Erythroblast (primary cell): Measurements from ENCODE around the gene ZNF660.

Experiments used
- GATA1 ChIP-seq: IDR thresholded peaks from 2 replicates; pipeline ENCODE4 v1.6.1; 2011; ENCODE audit warnings: low read depth, mild to moderate bottlenecking, control low read depth, low read length, moderate library complexity
- POLR2A ChIP-seq: IDR thresholded peaks from 2 replicates; pipeline ENCODE4 v1.6.1; 2011; ENCODE audit warnings: mild to moderate bottlenecking, low read length

- TF ChIP-seq POLR2A, result no peak
- no peak for TF ChIP-seq GATA1
Measured at GRCh38 chr3:44601749-44602148, 17.0 kb downstream of the ZNF660 start.
